NCI-H2196 treated with DMSO at 0.1 percent for 48 hours (cell line): ENCODE results near the gene EPHA2.
"Not testable (repeated sequence)": the region's sequence is repeated elsewhere in the genome, so short reads cannot be mapped to it uniquely, and the experiment has no call there.

ENCODE experiments used
- DNase-seq: peaks from one replicate; lab custom pipeline; 2025; ENCODE audit not compliant: unreplicated experiment; lab: John Stamatoyannopoulos, UW

EPHA2 gene

DNA sequence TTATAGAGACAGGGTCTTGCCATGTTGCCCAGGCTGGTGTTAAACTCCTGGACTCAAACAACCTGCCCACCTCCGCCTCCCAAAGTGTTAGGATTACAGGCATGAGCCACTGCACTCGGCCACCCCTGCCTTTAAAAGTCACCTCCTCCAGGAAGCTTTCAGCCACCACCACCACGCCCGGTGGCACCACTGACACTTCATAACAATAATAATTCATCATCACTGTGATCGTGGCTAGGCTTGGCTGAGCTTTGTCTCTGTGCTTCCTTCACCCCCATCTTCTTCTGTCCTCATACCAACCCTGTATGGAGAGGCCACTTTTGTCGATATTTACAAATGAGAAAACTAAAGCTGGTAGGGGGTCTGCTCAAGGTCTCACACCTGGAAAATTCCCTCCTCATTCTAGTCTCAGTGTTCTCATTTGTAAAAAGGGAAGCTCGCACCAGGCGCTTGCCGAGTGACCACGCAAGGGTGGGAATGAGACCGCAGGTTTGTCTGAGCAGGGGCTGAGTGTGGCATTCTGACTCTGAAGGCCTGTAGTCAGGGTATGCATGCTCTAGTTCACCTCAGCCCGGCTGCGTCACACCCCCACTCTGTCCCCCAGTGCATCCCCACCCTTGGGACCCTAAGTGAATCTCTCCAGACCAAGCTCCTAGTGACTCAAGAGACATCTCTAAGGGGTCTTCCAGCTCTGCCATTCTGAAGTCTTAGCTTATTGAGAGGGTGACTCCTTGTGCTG, 12.9 kb upstream of the EPHA2 start:
- DNase-seq: no peak

DNA sequence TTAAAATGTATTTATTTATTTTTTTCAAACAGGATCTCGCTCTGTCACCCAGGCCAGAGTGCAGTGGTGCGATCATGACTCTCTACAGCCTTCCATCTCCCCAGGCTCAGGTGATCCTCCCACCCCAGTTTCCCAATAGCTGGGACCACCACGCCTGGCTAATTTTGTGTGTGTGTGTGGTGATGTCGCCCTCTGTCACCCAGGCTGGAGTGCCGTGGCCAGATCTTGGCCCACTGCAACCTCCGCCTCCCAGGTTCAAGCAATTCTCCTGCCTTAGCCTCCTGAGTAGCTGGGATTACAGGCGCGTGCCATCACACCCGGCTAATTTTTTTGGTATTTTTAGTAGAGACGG, 12.3 kb upstream of the EPHA2 start:
- DNase-seq: not testable (repeated sequence)

DNA sequence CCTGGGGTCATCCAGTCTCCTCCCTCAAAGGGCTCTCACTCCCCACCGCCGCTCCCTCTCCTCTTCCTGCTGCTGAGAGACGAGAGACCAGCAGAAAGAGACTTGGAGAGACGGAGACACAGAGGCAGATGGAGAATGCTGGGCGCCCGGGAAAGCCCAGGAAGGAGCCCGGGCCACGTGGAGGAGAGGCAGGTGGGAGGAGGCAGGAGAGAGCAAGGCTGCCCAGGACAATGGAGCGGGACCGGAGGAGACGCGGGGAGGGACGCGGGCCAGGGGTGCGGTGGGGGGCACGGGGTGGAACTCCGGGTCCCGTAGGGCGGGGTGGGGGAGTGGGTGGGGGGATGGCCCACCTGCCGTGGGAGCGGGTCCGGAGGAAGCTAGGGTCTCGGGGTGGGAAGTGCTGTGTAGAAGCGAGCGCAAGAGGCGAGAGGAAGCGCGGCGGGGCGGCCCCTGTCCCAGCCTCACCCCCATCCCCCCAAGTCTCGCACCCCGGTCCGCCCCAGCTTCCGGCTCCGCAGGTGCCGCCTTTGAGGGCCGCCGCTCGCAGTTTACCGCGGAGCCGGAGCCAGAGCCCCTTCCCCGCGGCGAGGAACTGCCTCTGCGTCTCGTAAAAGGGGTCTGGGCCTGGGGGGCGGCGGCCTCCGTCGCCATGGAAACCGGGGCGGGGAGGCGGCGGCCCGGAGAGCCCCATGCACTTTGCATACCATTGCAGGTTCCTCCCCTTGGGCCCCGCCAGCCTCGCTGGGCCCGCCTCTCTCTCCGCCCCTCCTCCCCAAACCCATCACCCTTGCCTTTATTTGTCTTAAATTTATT, 11.7 kb upstream of the EPHA2 start:
- no peak for DNase-seq

DNA sequence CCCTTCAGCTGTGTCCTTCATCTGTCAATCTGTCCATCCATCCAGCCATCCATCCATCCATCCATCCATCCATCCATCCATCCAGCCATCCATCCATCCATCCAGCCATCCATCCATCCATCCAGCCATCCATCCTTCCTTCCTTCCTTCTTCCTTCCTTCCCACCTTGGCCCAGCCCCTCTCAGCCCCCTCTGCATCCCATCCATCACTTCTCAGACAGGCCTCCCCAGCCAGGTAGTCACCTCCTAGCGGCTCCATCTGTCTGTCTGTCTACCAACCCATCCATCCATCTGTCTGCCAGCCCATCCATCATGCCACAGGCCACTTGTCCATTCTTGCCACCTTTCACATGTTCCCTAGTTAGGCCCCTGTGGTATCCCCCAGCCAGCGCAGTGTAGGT, 10.2 kb upstream of the EPHA2 start:
- no peak for DNase-seq

DNA sequence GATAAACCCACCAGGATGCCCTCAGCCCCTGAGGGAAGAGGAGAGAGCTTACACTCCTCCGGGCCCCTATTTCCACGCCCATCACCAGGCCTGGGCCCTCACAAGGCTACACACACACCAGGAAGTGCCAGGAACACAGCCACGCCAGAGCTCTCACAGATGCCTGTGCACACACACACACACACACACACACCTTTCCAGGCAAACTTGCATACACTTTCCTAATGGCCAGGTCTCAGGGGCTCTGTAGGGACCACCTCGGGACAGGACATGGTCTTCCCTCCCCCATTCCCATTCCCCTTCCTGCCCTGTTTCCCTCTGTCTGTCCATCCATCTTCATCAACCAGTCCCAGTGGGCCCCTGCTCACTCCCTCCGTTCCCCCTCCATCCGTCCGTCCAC, 9.7 kb upstream of the EPHA2 start:
- DNase-seq: no peak

DNA sequence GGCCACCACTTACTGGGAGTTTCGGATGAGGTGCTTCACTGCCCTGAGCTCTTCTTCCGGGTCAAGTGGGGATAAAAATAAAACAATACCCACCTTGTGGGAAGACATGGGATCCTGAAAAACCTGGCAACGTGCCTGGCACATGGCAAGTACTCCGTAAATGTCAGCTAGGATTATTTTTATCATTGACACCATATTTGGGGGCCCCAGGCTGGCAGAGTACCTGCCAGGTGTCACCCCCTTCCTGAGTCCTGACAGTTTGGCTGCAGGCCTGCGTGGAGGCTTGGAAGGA, 9.2 kb upstream of the EPHA2 start:
- no peak for DNase-seq

DNA sequence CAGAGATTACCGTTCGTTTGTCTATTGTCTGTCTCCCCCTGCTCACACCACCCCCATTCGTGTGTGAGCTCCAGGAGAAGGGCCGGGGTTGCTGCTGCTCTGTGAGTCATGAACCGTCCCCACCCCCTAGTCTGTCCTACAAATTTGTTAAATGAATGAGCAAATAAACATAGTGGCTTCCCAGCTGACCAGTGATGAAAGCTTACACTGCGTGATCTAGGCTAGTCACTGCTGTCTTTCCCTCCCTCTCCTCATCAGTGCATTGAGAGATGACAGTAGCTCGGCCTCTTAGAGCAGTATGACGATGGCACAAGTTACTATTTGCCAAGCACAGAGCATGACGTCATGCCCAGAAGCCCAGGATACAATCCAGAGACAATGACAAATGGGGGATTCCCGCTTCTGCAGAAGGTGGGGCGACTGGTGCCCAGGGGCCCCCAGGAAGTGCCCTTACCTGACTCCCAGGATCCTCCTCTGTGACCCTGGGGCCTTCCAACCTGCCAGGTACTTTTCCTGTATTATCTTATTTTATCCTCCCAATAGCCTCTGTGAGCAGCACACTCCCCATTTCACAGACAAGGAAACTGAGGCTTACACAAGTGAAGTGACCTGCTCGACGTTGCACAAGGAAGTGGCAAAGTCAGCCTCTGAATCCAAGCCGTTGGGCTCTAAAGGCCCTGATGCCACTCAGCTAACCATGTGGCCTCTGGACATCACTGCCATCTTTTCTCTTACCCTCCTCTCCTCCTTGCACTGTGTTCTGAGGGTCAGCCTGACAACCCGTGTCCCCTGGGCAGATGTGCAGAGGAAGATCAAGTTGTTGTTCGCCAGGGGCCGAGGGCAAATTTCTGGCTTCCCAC, 8.6 kb upstream of the EPHA2 start:
- peak; percentile 65 for DNase-seq

DNA sequence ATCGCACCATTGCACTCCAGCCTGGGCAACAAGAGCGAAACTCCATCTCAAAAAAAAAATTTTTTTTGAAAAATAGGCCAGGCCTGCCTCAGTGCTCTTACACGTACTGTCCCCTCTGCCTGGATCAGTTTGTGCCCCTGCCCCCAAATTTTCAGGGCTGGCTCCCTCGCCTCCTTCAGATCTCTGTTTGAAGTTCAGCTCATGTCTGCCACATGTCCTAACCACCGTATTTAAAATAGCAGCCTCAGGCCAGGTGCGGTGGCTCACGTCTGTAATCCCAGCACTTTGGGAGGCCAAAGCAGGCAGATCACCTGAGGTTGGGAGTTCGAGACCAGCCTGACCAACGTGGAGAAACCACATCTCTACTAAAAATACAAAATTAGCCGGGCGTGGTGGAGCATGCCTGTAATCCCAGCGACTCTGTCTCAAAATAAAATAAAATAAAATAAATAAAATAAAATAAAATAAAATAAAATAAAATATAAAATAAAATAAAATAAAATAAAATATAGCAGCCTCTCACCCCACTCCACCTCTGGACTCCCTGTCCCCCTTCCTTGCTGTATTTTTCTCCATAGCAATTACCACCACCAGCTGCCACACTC, 7.8 kb upstream of the EPHA2 start:
- not testable (repeated sequence) for DNase-seq

DNA sequence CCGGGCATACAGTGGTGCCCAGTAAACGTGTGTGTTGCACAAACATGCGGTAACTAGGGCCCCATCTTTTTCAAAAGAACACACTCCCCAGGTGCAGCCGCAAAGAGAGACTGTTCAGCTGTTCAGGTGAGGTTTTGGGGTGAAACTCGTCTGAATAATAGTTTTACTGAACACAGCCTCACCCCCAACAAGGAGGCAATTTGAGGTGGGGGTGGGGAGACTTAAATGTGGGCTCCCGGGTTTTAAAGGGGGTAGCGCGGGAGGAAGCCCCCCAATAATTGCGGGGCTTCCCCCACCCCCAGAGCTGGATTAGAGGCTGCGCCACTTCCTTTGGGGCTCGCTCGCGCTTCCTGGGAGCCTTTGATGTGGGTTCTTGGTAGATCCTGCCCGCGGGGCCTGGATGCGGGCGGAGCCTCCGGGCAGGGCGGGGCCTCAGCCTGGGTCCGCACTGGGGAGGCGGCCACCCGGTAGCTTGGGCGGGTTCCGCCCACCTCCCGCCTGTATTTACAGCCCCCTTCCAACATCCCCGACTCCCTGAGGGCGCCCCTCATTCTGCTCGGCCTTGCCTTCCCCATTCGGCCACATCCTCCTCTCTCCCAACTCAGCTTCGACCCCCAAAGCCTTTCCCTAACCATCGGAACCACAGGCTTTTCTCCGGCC, 6.4 kb upstream of the EPHA2 start:
- DNase-seq: no peak

DNA sequence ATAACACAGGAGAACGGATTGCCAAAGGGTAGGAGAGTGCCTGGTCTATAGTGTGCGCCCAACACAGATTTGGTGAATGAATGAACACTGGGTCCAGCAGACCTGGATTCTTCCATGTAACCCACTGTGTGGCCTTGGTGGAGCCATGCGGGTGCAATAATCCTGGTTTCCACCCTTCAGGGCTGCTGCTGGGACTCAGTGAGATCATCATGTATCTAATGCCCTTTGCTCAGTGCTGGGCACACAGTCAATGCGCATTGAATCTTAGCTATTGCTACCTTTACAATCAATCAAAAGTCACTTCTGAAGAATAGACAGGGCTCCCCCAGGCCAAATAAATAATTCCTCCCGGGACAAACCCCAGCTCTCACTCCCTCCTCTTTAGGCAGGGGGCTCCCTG, 5.8 kb upstream of the EPHA2 start:
- no peak for DNase-seq

DNA sequence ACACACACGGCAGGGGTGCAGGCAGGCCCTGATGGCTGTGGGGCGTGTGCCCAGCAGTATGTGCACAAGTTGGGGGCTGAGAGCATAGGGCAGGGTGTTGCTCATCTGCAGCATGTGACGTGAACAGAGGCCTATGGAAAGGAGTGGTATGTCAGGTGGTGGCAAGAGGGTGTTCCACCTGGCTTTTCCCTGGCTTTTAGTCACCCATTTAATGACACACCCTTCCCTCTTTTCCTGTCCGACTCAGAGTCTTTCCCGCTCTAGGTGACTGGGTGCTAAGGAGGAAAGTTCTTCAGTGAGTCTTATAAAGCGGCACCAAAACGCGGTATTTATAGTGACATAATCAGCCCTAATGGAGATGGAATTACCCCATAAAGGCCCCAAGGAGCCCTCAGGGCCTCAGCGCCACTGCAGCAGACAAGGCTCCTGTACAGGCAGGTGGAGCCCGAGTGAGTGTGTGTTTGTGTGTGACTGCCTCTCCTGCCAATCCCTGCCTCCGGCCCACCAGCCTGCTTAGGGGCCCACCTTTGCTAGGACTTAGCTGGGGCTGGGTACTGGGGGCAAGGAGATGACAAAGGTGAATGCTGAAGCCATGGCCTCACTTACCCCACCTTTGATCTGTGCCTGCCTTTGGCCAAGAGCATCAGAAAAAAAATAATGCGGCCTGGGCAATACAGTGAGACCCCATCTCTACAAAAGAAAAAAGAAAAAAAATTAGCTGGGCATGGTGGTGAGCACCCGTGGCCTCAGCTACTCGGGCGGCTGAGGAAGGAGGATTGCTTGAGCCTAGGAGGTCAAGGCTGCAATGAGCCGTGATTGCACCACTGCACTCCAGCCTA, 3.3 kb upstream of the EPHA2 start:
- no peak for DNase-seq

DNA sequence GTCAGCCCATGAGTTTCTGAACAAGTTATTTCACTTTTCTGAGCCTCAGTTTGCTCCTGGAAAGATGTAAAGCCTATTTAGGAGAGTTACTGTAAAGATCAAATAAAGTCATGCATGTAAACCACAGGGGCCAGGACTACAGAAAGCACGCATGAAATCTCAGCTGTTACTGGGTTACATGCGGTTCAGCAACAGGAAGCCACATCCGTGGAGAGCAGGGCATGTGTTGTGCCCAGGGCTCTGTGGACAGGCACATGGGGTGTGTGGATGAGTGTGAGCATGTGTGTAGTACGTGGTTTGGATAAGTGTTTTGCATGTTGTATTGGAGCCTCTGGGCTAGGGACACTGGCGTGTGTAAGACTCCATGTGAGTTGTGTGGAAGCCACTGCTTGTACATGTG, 2.2 kb upstream of the EPHA2 start:
- no peak for DNase-seq

DNA sequence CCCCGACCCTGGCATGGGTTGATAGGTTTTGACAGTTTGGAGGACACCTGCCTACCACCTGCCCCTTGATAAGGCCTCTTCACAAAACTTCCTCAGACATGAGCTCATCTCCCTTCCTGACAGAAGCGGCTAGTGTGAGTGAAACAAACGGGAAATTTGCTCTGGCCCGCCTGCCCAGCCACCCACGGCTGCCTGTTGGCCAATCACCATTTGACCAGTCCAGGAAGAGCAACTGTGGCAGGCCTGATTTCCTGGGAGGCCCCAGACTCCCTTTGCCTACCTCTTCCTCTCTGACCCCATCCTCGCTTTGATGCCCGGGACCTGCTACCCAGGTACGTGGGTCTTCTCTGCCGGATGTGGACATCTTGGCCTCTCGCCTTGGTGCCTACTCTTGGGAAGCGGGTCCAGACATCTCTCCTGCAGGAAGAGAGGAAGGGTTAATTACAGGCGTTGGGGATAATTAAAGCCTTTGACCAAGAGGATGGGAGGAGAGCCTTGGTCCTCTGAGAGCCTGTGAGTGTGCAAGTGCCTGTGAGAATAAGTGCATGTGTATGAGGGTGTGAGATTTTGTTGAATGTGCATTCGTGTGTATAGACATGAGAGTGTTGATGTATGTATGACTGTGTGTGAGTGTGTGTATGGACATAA, 1.1 kb upstream of the EPHA2 start:
- DNase-seq: no peak

DNA sequence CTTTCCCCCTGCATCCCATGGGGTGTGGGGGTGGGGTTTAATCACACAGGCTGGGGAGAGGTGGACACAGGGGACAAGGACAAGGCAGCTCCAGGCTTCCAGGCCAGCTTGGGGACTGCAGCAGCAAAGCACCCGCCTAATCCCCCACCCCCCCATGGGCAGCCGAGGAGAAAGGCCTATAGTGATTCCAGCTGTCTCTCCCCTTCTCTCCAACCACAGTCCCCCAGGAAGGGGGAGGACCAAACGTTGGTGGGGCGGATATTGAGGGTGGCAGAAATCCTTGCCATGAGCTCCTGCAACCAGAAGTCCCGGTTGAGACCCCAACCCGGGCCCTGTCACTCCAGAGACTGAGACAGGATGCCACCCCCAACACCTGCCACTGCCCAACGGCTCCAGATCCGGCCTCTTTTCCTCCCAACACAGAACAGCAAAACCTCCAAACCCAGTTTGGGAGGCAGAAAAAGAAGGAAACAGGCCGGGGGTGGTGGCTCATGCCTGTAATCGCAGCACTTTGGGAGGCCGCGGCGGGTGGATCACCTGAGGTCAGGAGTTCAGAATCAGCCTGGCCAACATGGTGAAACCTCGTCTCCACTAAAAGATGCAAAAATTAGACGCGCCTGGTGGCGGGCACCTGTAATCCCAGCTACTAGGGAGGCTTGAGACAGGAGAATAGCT, 1.7 kb downstream of the EPHA2 start:
- no peak for DNase-seq

DNA sequence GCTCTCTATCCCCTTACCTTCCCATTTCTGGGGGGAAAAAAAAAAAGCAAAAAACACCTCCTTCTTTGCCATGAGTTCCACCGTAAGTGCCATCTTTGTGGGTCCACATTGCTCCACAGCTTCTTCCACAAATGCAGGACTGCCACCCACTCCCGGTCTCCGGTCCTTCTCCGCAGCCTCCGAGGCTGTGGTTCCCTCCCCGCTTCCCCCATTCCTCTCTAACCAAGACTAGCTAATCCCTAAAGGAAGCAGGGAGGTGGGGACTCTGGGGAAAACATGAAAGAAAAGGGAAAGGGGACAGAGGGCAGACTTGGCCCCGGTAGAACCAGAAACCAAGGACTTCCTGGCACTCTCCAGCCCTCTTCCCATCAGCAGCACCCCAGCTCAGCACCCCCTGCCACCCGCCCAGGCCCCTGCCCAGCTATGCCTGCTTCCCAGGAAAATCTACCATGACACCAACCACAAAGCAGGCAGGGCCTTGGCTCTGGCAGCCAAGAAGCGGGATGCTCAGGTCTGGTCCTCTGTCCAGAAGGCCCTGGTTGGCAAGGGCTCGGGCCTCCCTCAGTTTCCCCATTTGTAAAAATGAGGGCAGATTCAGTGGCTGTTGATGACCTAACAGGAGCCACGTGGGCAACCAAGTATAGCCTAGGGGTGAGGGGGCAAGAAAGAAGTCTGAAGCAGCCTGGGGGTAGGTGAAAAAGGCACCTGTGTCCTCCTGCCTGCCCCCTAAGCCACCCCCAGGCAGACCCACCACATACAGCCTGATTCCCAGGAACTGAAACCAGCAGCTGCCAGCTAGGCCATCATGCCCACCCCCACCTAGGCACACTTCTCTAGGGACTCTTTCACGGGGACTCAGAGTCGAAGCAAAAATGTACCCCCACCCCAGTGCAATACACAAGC, 2.5 kb downstream of the EPHA2 start:
- no peak for DNase-seq

DNA sequence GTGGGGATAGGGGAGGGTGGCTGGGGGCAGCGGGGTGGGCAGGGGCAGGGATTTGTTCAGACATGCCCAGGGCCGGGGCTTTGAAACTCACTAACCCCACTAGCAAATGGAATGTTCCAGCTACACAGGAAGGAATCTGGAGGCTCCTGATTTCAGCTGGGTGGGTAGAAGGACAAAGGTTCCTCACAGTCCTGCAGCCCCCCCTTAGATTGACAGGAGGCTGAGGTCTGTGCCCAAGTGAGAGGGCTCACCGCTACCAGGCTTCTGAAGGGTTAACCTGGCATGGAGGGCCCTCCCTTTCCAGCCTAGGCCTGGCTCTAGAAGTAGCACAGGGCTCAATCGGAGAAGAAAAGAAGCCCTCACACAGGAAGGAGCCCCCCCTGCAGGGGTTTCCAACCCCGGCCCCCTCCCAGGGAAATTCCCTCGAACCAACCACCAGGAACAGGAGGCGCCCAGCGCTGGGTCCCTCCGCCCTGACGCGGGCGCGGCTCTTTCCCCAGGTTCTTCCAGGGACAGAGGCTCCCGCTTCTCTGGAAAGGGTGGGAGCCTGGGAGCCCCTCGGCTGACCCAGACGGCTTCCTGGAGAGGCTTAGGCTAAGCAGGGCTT, 3.3 kb downstream of the EPHA2 start:
- DNase-seq: no peak

DNA sequence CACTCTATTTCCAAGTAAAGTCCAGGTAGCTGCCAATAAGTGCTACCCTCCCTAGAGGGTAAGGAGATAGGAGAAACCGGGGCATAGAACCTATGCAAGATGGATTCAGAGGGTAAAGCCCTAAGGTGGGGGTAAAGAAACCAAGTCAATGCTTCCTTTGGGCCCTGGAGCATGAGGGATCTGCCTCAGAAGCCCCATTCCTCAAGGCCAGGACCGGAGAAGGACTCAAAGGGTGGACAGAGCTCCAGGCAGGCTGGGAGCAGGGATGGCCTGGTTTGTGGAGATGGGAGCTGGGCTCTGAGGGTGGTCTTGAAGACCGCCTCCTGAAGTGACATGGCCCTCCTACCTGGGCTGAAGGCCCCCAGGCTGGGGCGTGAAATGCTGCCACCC, 3.9 kb downstream of the EPHA2 start:
- DNase-seq: no peak
